Thymus (tissue), 14 donors: ENCODE results near the gene TTC39C. TPM values are rescaled to one million over a fixed set of nuclear protein-coding genes. Genes with fewer than 3 reads are reported as not detected.

Experiments used
- DNase-seq, 9 donors: peaks; one replicate each; pipeline ENCODE4 v3.0.0-alpha.2; 2013; ENCODE audit warnings: low spot score in 9 of 9, low read depth in 6 of 9, missing footprints in 1 of 9
- H3K27ac ChIP-seq, 2 donors: one replicate each; pipeline ENCODE4 v1.5.1; 2013; ENCODE audit warnings: control low read depth in 1 of 2, low read depth in 1 of 2, low read length in 1 of 2, mild to moderate bottlenecking in 1 of 2, moderate library complexity in 1 of 2
- H3K27me3 ChIP-seq, 2 donors: one replicate each; pipeline ENCODE4 v1.5.1; 2013; ENCODE audit warnings: low read length in 1 of 2; ENCODE audit not compliant: control insufficient read depth in 2 of 2, insufficient read depth in 1 of 2
- H3K36me3 ChIP-seq, 2 donors: one replicate each; pipeline ENCODE4 v1.5.1; 2013; ENCODE audit warnings: low read length in 1 of 2, mild to moderate bottlenecking in 1 of 2, moderate library complexity in 1 of 2; ENCODE audit not compliant: control insufficient read depth in 2 of 2, insufficient read depth in 2 of 2
- H3K4me1 ChIP-seq, 2 donors: one replicate each; pipeline ENCODE4 v1.5.1; 2013; ENCODE audit warnings: low read length in 2 of 2; ENCODE audit not compliant: control insufficient read depth in 2 of 2, insufficient read depth in 2 of 2
- H3K4me3 ChIP-seq, 2 donors: one replicate each; pipeline ENCODE4 v1.5.1; 2013; ENCODE audit warnings: low read length in 2 of 2, control low read depth in 1 of 2, mild to moderate bottlenecking in 1 of 2
- H3K9me3 ChIP-seq, 2 donors: one replicate each; pipeline ENCODE4 v1.5.1; 2013; ENCODE audit warnings: low read length in 1 of 2, mild to moderate bottlenecking in 1 of 2; ENCODE audit not compliant: control insufficient read depth in 2 of 2, insufficient read depth in 1 of 2
- WGBS: extraction: QIAGEN DNeasy Blood & Tissue Kit; methylation state at CpG from one replicate; pipeline ENCODE4 v1.1.7; 2013; 5-methylcytosine and 5-hydroxymethylcytosine counted together
- long read RNA-seq, 10 donors: transcript quantifications; one replicate each; lab custom pipeline, GENCODE V29; 2026
- polyA plus RNA-seq: library from polyadenylated mRNA; stranded (reverse); fragments of 200-250 nt; gene quantifications from one replicate; pipeline ENCODE4 v1.2.3, GENCODE V29; 2013
- total RNA-seq: library from RNA; stranded (reverse); fragments of 120-200 nt; gene quantifications from one replicate; pipeline ENCODE4 v1.2.4, GENCODE V29; 2013
- donor health status: healthy.

Gene TTC39C
- total RNA-seq (28.0 TPM), polyA plus RNA-seq (33.7 TPM)
- long read RNA-seq, donor 1, result 0 reads
- long read RNA-seq, donor 2, transcript TTC39C-209 (2 exons, 1,048 nt), result major isoform, 8 of 14 reads
- long read RNA-seq, donor 2, partial matches to known transcripts, result 0 of 14 reads
- long read RNA-seq, donor 2, other reads (novel, unspliced or antisense), result 0 of 14 reads
- long read RNA-seq, donor 3, partial matches to known transcripts, result 0 of 5 reads
- long read RNA-seq, donor 3, other reads (novel, unspliced or antisense), result 0 of 5 reads
- long read RNA-seq, donor 4, partial matches to known transcripts, result 0 of 4 reads
- long read RNA-seq, donor 4, other reads (novel, unspliced or antisense), result 0 of 4 reads
- long read RNA-seq, donor 5, transcript TTC39C-209 (2 exons, 1,048 nt), result major isoform, 5 of 20 reads
- long read RNA-seq, donor 5, partial matches to known transcripts, result 12 of 20 reads
- long read RNA-seq, donor 5, other reads (novel, unspliced or antisense), result 0 of 20 reads
- long read RNA-seq, donor 6, partial matches to known transcripts, result 0 of 4 reads
- long read RNA-seq, donor 6, other reads (novel, unspliced or antisense), result 0 of 4 reads
- long read RNA-seq, donor 7, partial matches to known transcripts, result 0 of 4 reads
- long read RNA-seq, donor 7, other reads (novel, unspliced or antisense), result 0 of 4 reads
- long read RNA-seq, donor 8, result 0 reads
- long read RNA-seq, donor 9, partial matches to known transcripts, result 0 of 5 reads
- long read RNA-seq, donor 9, other reads (novel, unspliced or antisense), result 0 of 5 reads
- long read RNA-seq, donor 10, transcript TTC39C-209 (2 exons, 1,048 nt), result major isoform, 7 of 10 reads
- long read RNA-seq, donor 10, partial matches to known transcripts, result 0 of 10 reads
- long read RNA-seq, donor 10, other reads (novel, unspliced or antisense), result 0 of 10 reads

GRCh38 chr18:24014062-24014985 is at the start of gene TTC39C:
TSS of gene TTC39C (plus strand) at chr18:24014754. CDS start at chr18:24014872, 118 bp downstream.
- peak in 5 of 9 donors; percentile 54 to 83 (median 65) for DNase-seq
- Histone ChIP-seq H3K27me3 (no peaks in the 10 kb centered on the region), H3K9me3 (no peaks in the 10 kb centered on the region), H3K4me1 (peaks cover 58 to 72% of the 10 kb centered on the region in 2 donors), H3K27ac (peak within 1 kb of the TSS; percentile 69 to 91), H3K36me3 (no peaks in the 10 kb centered on the region), H3K4me3 (peak within 1 kb of the TSS; percentile 82 to 83)
- WGBS, result under 1% methylated on average over 118 of the region's 118 CpGs

GRCh38 chr18:23966909-23967308 is 47.6 kb upstream of the TTC39C start:
- H3K36me3 ChIP-seq, result no peaks in the 10 kb centered on the region
- no peaks in the 10 kb centered on the region for H3K27me3 ChIP-seq
- H3K9me3 ChIP-seq, result peaks cover 0 to 4% of the 10 kb centered on the region in 2 donors
- DNase-seq, result no peak
- no peak overlapping the region for H3K4me3 ChIP-seq
- H3K27ac ChIP-seq, result no peak overlapping the region
- H3K4me1 ChIP-seq, result peaks cover 10 to 35% of the 10 kb centered on the region in 2 donors
- WGBS, result 93% methylated on average over 8 of the region's 8 CpGs

GRCh38 chr18:23967321-23968089 is 47.0 kb upstream of the TTC39C start:
- Histone ChIP-seq H3K9me3 (peaks cover 0 to 4% of the 10 kb centered on the region in 2 donors), H3K36me3 (no peaks in the 10 kb centered on the region), H3K4me1 (peaks cover 10 to 35% of the 10 kb centered on the region in 2 donors), H3K4me3 (no peak overlapping the region), H3K27ac (no peak overlapping the region), H3K27me3 (no peaks in the 10 kb centered on the region)
- 47% methylated on average over 9 of the region's 9 CpGs for WGBS
- DNase-seq, result peak in 1 of 9 donors; percentile 30

GRCh38 chr18:23968638-23969604 is 45.6 kb upstream of the TTC39C start:
- DNase-seq, result no peak
- Histone ChIP-seq H3K27me3 (no peaks in the 10 kb centered on the region), H3K9me3 (peaks cover 0 to 4% of the 10 kb centered on the region in 2 donors), H3K4me3 (no peak overlapping the region), H3K36me3 (no peaks in the 10 kb centered on the region), H3K27ac (no peak overlapping the region), H3K4me1 (peaks cover 10 to 35% of the 10 kb centered on the region in 2 donors)
- WGBS, result 98% methylated on average over 4 of the region's 4 CpGs

GRCh38 chr18:23969664-23970063 is 44.9 kb upstream of the TTC39C start:
- no peaks in the 10 kb centered on the region for H3K36me3 ChIP-seq
- no peaks in the 10 kb centered on the region for H3K27me3 ChIP-seq
- DNase-seq, result no peak
- peaks cover 10 to 35% of the 10 kb centered on the region in 2 donors for H3K4me1 ChIP-seq
- 99% methylated on average over 6 of the region's 6 CpGs for WGBS
- H3K9me3 ChIP-seq, result peaks cover 0 to 4% of the 10 kb centered on the region in 2 donors
- H3K27ac ChIP-seq, result no peak overlapping the region
- no peak overlapping the region for H3K4me3 ChIP-seq

GRCh38 chr18:23970161-23971096 is 44.1 kb upstream of the TTC39C start:
- peak overlapping the region; percentile 46 to 60 for H3K27ac ChIP-seq
- peak in 5 of 9 donors; percentile 22 to 67 (median 33) for DNase-seq
- H3K27me3 ChIP-seq, result no peaks in the 10 kb centered on the region
- 42% methylated on average over 7 of the region's 7 CpGs for WGBS
- H3K9me3 ChIP-seq, result peaks cover 0 to 4% of the 10 kb centered on the region in 2 donors
- peaks cover 10 to 35% of the 10 kb centered on the region in 2 donors for H3K4me1 ChIP-seq
- no peaks in the 10 kb centered on the region for H3K36me3 ChIP-seq
- H3K4me3 ChIP-seq, result no peak overlapping the region

GRCh38 chr18:23971097-23971440 is 43.5 kb upstream of the TTC39C start:
- Histone ChIP-seq H3K27ac (peak overlapping the region in 1 of 2 donors; percentile 49), H3K36me3 (no peaks in the 10 kb centered on the region), H3K4me3 (no peak overlapping the region), H3K9me3 (peaks cover 0 to 4% of the 10 kb centered on the region in 2 donors), H3K27me3 (no peaks in the 10 kb centered on the region), H3K4me1 (peaks cover 10 to 35% of the 10 kb centered on the region in 2 donors)
- no peak for DNase-seq
- WGBS, result over 99% methylated on average over 5 of the region's 5 CpGs
